Body of pancreas (tissue), 4 donors: ENCODE data around the gene ELOA. TPM values are rescaled to one million over a fixed set of nuclear protein-coding genes. Genes with fewer than 3 reads are reported as not detected.
A peak's percentile ranks its signal among the peaks of the same experiment; 100 is the strongest.

Experiments
- ATAC-seq: fragments of 150-250 bp; one replicate; pipeline ENCODE4 v1.9.1; 2016
- DNase-seq, 4 donors: peaks; one replicate each; pipeline ENCODE4 v3.0.0-alpha.2; 2019
- H3K27ac ChIP-seq, 4 donors: fragments of 200-600 bp; sonication (generic); 1 replicate in 3 of 4; 2 replicates in 1 of 4; pipeline versions ENCODE4 v1.5.1 to v1.6.1; 2016 to 2019; ENCODE audit warnings: mild to moderate bottlenecking in 1 of 4, mixed read lengths in 1 of 4, moderate library complexity in 1 of 4
- H3K27me3 ChIP-seq, 2 donors: fragments of 200-600 bp; sonication (generic); one replicate each; pipeline ENCODE4 v1.6.0; 2016; ENCODE audit warnings: mild to moderate bottlenecking in 1 of 2
- H3K36me3 ChIP-seq, 2 donors: fragments of 200-600 bp; sonication (generic); replicated peaks in 1 of 2; 2 replicates each; pipeline ENCODE4 v1.5.1; 2016; ENCODE audit warnings: low read depth in 2 of 2; ENCODE audit not compliant: insufficient read depth in 1 of 2
- H3K4me1 ChIP-seq: fragments of 200-600 bp; sonication (generic); one replicate; pipeline ENCODE4 v1.6.0; 2016
- H3K4me3 ChIP-seq, 2 donors: fragments of 200-600 bp; sonication (generic); 1 replicate in 1 of 2; 2 replicates in 1 of 2; pipeline ENCODE4 v1.5.1; 2016 to 2019
- H3K9me3 ChIP-seq, 3 donors: fragments of 200-600 bp; sonication (generic); 1 replicate in 2 of 3; 2 replicates in 1 of 3; pipeline ENCODE4 v1.5.1; 2016
- POLR2A ChIP-seq, 3 donors: fragments of 450-650 bp; IDR thresholded peaks; one replicate each; pipeline ENCODE4 v1.6.1; 2016; ENCODE audit warnings: antibody characterized with exemption in 3 of 3, mild to moderate bottlenecking in 2 of 3
- WGBS, 2 donors: methylation state at CpG; one replicate each; pipeline ENCODE4 v1.1.5; 2017; 5-methylcytosine and 5-hydroxymethylcytosine counted together
- intact Hi-C: fragments of 100-400 bp; cut with DNase I; formaldehyde crosslinking; loops from one replicate; pipeline ENCODE4 v1.15.1; 2023
- total RNA-seq, 2 donors: library from RNA; depleted of rRNA; stranded (reverse); fragments of >200 nt; gene quantifications; one replicate each; pipeline ENCODE4 v1.1.0, GENCODE V29; 2016
- TF ChIP-seq, protein P1 (sequence below), 7 experiments: fragments of 450-650 bp in 4 of 7; fragments of 200-600 bp in 3 of 7; sonication (generic) in 3 of 7; IDR thresholded peaks; one replicate each; pipeline ENCODE4 v1.5.1; 2016 to 2019; ENCODE audit warnings: antibody characterized with exemption in 7 of 7

Gene ELOA
- total RNA-seq, 2 donors from 2014 or later = 22.6 to 28.0 TPM

DNA sequence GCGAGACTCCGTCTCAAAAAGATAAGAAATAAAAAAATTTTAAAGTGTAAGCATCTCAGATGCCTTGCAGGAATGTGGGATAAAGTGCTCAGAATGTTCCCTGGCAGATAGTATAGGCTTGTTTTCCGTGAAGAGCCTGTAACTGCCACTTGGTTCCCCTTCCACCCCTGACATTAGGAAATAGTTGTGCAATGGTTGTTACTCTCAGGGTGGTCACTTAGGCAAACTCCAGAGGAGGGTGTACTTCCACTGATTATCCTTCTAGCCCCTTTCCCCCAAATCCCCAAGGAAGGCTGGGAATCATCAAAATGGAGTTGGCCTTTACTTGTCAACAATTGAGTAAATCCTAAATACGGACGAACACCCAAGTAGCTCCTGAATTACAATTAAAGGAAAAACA lies 41.3 kb upstream of the ELOA start:
- peaks cover 23% of the 10 kb centered on the region for H3K4me1 ChIP-seq
- no peaks in the 10 kb centered on the region for H3K9me3 ChIP-seq
- H3K36me3 ChIP-seq = peaks cover 3 to 5% of the 10 kb centered on the region in 2 donors
- H3K27me3 ChIP-seq = no peaks in the 10 kb centered on the region
- no peak overlapping the region for H3K4me3 ChIP-seq
- ATAC-seq (no peak), DNase-seq (no peak)
- TF ChIP-seq POLR2A (IDR thresholded peaks at IDR 0.05) = no peak
- TF ChIP-seq, protein P1, sequence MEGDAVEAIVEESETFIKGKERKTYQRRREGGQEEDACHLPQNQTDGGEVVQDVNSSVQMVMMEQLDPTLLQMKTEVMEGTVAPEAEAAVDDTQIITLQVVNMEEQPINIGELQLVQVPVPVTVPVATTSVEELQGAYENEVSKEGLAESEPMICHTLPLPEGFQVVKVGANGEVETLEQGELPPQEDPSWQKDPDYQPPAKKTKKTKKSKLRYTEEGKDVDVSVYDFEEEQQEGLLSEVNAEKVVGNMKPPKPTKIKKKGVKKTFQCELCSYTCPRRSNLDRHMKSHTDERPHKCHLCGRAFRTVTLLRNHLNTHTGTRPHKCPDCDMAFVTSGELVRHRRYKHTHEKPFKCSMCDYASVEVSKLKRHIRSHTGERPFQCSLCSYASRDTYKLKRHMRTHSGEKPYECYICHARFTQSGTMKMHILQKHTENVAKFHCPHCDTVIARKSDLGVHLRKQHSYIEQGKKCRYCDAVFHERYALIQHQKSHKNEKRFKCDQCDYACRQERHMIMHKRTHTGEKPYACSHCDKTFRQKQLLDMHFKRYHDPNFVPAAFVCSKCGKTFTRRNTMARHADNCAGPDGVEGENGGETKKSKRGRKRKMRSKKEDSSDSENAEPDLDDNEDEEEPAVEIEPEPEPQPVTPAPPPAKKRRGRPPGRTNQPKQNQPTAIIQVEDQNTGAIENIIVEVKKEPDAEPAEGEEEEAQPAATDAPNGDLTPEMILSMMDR (IDR thresholded peaks at IDR 0.05) = no peak
- WGBS, 2 donors = 72 to 78% methylated on average over 5 of the region's 5 CpGs
- intact Hi-C loops = no loop called here
- no peak overlapping the region for H3K27ac ChIP-seq

DNA sequence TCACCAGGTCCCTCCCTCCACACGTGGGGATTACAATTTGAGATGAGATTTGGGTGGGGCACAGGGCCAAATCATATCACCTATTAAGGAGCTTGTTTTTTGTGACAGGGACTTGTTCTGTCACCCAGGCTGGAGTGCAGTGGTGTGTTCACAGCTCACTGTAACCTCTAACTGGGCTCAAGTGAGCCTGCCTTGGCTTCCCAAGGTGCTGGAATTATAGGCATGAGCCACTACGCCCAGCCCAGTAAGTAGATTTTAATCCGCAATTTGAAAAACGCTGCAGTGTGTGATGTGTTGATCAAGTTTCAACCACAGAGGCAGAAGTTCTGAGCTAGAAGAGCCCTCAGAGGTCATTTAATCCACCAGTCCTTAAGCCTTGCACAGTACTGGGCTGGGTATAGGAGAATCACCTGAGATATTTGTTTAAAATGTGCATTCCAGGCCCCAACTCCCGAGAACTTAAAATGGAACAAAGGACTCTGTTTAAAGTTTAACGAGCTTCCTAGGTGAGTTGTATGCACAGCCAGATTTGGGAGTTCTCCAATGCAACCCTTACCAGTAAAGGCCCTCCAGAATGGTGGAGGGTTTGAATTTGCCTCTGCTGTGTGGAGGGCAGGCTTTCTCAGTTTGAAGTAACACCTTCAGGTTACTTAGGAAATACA lies 38.3 kb upstream of the ELOA start:
- Histone ChIP-seq H3K4me1 (peaks cover 23% of the 10 kb centered on the region), H3K27me3 (no peaks in the 10 kb centered on the region), H3K9me3 (no peaks in the 10 kb centered on the region), H3K27ac (peak overlapping the region in 3 of 4 donors; percentile 34 to 54 (median 37)), H3K4me3 (no peak overlapping the region), H3K36me3 (peaks cover 0 to 2% of the 10 kb centered on the region in 2 donors)
- no peak for DNase-seq
- intact Hi-C loops = no loop called here
- TF ChIP-seq, protein P1 (IDR thresholded peaks at IDR 0.05) = no peak
- no peak for TF ChIP-seq POLR2A (IDR thresholded peaks at IDR 0.05)
- 23 to 40% methylated on average over 6 of the region's 6 CpGs for WGBS, 2 donors
- peak; percentile 31 for ATAC-seq

DNA sequence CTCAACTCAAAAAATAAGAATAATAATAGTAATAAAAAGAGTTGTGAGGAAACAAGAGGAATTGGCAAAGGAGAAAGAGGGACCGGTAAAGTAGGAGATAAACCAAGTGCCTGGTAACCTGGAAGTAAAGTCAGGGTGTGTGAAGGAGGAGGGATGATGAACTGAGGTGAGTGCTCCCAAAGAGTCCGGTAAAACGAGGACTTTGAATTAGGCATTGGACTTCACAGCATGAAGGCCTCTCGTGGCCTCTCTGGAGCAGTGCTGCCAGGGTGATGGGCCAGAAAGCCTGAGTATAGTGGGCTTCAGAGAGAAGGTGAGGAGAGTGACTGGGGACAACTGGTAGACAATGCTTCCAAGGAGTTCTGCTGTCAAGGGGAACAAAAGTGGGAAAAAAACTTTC lies 34.0 kb upstream of the ELOA start:
- no peaks in the 10 kb centered on the region for H3K27me3 ChIP-seq
- no peak for ATAC-seq
- WGBS, 2 donors = 84 to 86% methylated on average over 4 of the region's 4 CpGs

DNA sequence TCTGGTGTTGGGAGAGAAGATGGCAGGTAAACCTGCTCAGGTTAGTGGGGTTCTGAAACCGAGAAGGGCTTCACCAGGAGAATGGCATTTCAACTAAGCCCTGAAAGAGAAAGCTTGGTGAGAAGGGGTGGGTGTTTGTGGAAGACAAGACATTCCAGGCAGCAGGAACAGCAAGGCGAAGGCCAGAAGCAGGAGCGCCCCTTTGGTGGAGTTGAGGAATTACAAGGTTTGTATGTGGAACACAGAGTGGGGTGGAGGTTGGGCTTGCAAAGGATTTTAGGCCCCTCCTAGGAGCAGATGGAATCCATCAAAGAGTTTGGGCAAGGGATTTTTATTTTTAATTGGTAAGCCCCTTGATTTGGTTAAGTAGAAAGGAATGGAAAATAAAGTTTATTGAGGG lies 24.8 kb upstream of the ELOA start:
- Histone ChIP-seq H3K27ac (no peak overlapping the region), H3K9me3 (no peaks in the 10 kb centered on the region), H3K4me1 (peaks cover 7% of the 10 kb centered on the region), H3K27me3 (no peaks in the 10 kb centered on the region), H3K36me3 (no peaks in the 10 kb centered on the region), H3K4me3 (no peak overlapping the region)
- TF ChIP-seq, protein P1 (IDR thresholded peaks at IDR 0.05) = peak in 6 of 7 experiments; percentile 22 to 52 (median 38)
- no peak for TF ChIP-seq POLR2A (IDR thresholded peaks at IDR 0.05)
- DNase-seq = peak in 2 of 4 donors; percentile 20 to 29
- peak; percentile 57 for ATAC-seq
- 75 to 76% methylated on average over 3 of the region's 3 CpGs for WGBS, 2 donors
- intact Hi-C loops = no loop called here

More for the DNA sequence above, 34.0 kb upstream of the ELOA start:
- no peak for DNase-seq
- Histone ChIP-seq H3K4me3 (no peak overlapping the region), H3K27ac (no peak overlapping the region), H3K36me3 (no peaks in the 10 kb centered on the region), H3K9me3 (no peaks in the 10 kb centered on the region), H3K4me1 (peaks cover 14% of the 10 kb centered on the region)
- no peak for TF ChIP-seq POLR2A (IDR thresholded peaks at IDR 0.05)
- TF ChIP-seq, protein P1 (IDR thresholded peaks at IDR 0.05) = no peak
- intact Hi-C loops = no loop called here
